Peyer's patch (tissue), 4 donors: ENCODE results near the gene WDFY4.

Experiments used
- CTCF ChIP-seq, 6 experiments: fragments of 450-650 bp in 4 of 6; fragments of 200-600 bp in 2 of 6; sonication (generic) in 1 of 6; IDR thresholded peaks; one replicate each; pipeline ENCODE4 v1.5.1; 2017 to 2019; ENCODE audit warnings: antibody characterized with exemption in 6 of 6, mild to moderate bottlenecking in 3 of 6, moderate library complexity in 1 of 6
- POLR2A ChIP-seq, 2 donors: fragments of 450-650 bp; IDR thresholded peaks; one replicate each; pipeline ENCODE4 v1.5.1; 2017; ENCODE audit warnings: antibody characterized with exemption in 2 of 2, mild to moderate bottlenecking in 2 of 2, moderate library complexity in 2 of 2

DNA sequence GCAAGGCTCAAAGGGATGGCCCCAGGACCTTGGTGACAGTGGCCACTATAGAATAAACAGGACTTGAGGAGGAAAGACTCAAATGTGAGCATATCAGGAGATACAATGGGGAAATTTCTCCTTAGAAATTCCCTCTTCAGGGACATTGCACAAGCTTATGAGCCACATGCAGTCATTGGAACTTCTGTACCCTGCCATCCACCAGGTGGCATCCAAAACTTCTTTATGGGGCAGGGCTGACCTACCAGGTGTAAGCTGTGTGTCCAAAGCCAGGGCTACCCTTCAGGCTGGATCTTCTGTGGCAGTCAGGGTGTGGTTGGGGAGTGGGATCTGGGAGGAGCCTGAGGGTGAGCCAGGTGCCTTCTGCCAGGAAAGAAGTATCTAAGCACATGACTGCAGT, 291.5 kb downstream of the WDFY4 start:
- no peak for TF ChIP-seq POLR2A (IDR thresholded peaks at IDR 0.05)
- peak in 2 of 6 experiments; percentile 6 to 14 for TF ChIP-seq CTCF (IDR thresholded peaks at IDR 0.05)
